Heart left ventricle (tissue), 16 donors: Measurements from ENCODE around the gene TAF1B. TPM values are rescaled to one million over a fixed set of nuclear protein-coding genes. Genes with fewer than 3 reads are reported as not detected.
"Not testable (repeated sequence)": the region's sequence is repeated elsewhere in the genome, so short reads cannot be mapped to it uniquely, and the experiment has no call there.

ENCODE experiments used
- ATAC-seq, 4 donors: fragments of 200-7000 bp; cut with Tn5 transposase; one replicate each; pipeline ENCODE4 v1.9.1; 2020 to 2022; ENCODE audit warnings: moderate library complexity in 4 of 4, mild to moderate bottlenecking in 3 of 4, moderate number of reproducible peaks in 1 of 4
- DNase-seq, 5 donors: peaks; one replicate each; pipeline ENCODE4 v3.0.0-alpha.2; 2020
- H3K27ac ChIP-seq, 12 donors: fragments of 200-600 bp; sonication (generic) in 4 of 12; one replicate each; pipeline versions ENCODE4 v1.5.0 to v1.8.0; 2016 to 2022; ENCODE audit warnings: mild to moderate bottlenecking in 2 of 12
- H3K27me3 ChIP-seq, 9 donors: fragments of 200-600 bp; sonication (generic) in 2 of 9; one replicate each; pipeline versions ENCODE4 v1.5.1 to v1.8.0; 2016 to 2022; ENCODE audit warnings: mild to moderate bottlenecking in 3 of 9
- H3K36me3 ChIP-seq, 9 donors: fragments of 200-600 bp; sonication (generic) in 2 of 9; one replicate each; pipeline versions ENCODE4 v1.5.0 to v1.8.0; 2018 to 2022; ENCODE audit warnings: mild to moderate bottlenecking in 2 of 9
- H3K4me1 ChIP-seq, 12 donors: fragments of 200-600 bp; sonication (generic) in 4 of 12; one replicate each; pipeline versions ENCODE4 v1.5.0 to v1.8.0; 2016 to 2022; ENCODE audit warnings: mild to moderate bottlenecking in 3 of 12
- H3K4me3 ChIP-seq, 12 donors: fragments of 200-600 bp; sonication (generic) in 4 of 12; one replicate each; pipeline versions ENCODE4 v1.5.0 to v1.8.0; 2017 to 2022; ENCODE audit warnings: mild to moderate bottlenecking in 9 of 12, moderate library complexity in 4 of 12
- H3K9me3 ChIP-seq, 12 donors: fragments of 200-600 bp; sonication (generic) in 4 of 12; one replicate each; pipeline versions ENCODE4 v1.5.0 to v1.8.0; 2016 to 2022; ENCODE audit warnings: mild to moderate bottlenecking in 1 of 12
- POLR2A ChIP-seq, 2 donors: fragments of 450-650 bp; IDR thresholded peaks; one replicate each; pipeline ENCODE4 v1.6.1; 2017; ENCODE audit warnings: antibody characterized with exemption in 2 of 2, mild to moderate bottlenecking in 2 of 2, moderate library complexity in 2 of 2
- WGBS, 4 donors: extraction: QIAGEN DNeasy Blood & Tissue Kit in 2 of 4; methylation state at CpG; one replicate each; pipeline versions ENCODE4 v1.1.5 to v1.1.7; 2013 to 2018; 5-methylcytosine and 5-hydroxymethylcytosine counted together
- intact Hi-C, 10 donors: fragments of 100-400 bp; cut with DNase I; formaldehyde crosslinking; loops; one replicate each; pipeline versions ENCODE4 v1.11.1 to v1.14.2; 2022
- polyA plus RNA-seq, 2 donors: library from polyadenylated mRNA; stranded (reverse); fragments of 200-250 nt; gene quantifications; one replicate each; pipeline ENCODE4 v1.2.3, GENCODE V29; 2013
- total RNA-seq, 9 donors: library from RNA; depleted of rRNA in 2 of 9; stranded (reverse); fragments of >200 nt in 2 of 9; fragmentation: NEBNext Ultra II Directional in 3 of 9; extraction: Animal tissue kit (Norgen Biotek cat#: 25700) in 3 of 9; gene quantifications; one replicate each; pipeline versions ENCODE4 v1.1.0 to v1.2.4, GENCODE V29; 2016 to 2023
- TF ChIP-seq, protein P1 (sequence below), 12 donors: fragments of 200-600 bp; sonication (generic) in 4 of 12; IDR thresholded peaks; one replicate each; pipeline versions ENCODE4 v1.5.0 to v1.8.0; 2018 to 2022; ENCODE audit warnings: antibody characterized with exemption in 12 of 12, mild to moderate bottlenecking in 5 of 12
- donor health status: ischemic (EF 13 %, LVEDD 7.1; RV severe dilation, severe dysfunction).
- donor health status: healthy with polysubstance abuse.
- donor health status: DM: no; HTN: yes; CAD: no.
- donor health status: DM: no; HTN: no; CAD: no.
- donor health status: ischemic (EF 25% LVEDD 6.9; RV normal size, moderate dysfunction).
- donor health status: ischemic (EF 25% LVEDD 5.7; RV mildly dilated, moderate dysfunction).
- donor health status: healthy.
- donor health status: DM: yes; HTN: yes; CAD: no.
- donor health status: ischemic (EF 35%, LVEDD 5.7; RV mildly dilated, moderate dysfunction).
- donor health status: nonischemic (EF 11% LVEDD 7.7; RV severe dilation, severe dysfunction).
- donor health status: DM: yes; HTN: yes; CAD: no.
- donor health status: PGD.
- donor health status: ischemic (EF 29% LVEDD 5.4; RV normal size, mild dysfunction).
- donor health status: nonischemic (EF 23%, LVEDD 6.1; RV moderate dilation, normal function).

TAF1B gene
- total and polyA plus RNA-seq, 11 donors = 1.1 to 13.9 (median 4.7) TPM

DNA sequence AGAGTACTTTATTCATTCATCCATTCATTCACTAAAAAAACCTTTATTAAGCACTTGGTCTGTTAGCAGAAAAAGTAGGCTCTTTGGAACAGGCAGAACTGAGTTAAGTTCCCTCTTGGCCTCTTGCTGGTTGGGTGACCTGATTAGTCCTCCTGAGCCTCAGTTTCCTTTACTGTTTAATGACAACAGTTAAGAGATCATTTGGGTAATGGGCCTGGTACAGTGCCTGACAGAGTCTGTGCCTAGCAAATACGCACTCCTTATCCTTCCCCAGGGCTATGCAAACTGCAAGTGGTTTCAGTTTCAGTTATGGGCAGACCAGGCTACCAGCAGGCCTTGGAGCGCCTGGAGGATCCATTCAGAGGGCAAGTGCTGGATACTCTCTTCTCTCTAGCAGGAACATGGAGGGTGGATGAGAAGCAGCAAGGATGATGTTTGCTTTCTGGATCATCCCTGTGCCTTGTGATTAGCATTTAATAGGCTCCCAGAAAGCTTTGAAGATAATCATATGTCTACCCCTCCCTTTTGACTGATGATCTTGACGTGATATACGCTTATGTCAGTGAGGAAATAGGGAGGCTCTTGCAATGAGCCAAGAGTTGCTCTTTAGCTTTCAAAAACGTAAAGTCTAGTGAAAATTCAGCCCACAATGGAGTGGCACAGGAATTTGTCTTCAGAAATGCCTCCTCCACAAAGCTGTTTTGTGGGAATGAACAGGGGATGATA is 12.4 kb upstream of the TAF1B start:
- H3K4me1 ChIP-seq = no peaks in the 10 kb centered on the region
- no peaks in the 10 kb centered on the region for H3K9me3 ChIP-seq
- WGBS, 4 donors = 60 to 87% (median 78%) methylated on average over 5 of the region's 5 CpGs
- no peak for ATAC-seq
- H3K4me3 ChIP-seq = no peak overlapping the region
- TF ChIP-seq POLR2A (IDR thresholded peaks at IDR 0.05) = no peak
- TF ChIP-seq, protein P1, sequence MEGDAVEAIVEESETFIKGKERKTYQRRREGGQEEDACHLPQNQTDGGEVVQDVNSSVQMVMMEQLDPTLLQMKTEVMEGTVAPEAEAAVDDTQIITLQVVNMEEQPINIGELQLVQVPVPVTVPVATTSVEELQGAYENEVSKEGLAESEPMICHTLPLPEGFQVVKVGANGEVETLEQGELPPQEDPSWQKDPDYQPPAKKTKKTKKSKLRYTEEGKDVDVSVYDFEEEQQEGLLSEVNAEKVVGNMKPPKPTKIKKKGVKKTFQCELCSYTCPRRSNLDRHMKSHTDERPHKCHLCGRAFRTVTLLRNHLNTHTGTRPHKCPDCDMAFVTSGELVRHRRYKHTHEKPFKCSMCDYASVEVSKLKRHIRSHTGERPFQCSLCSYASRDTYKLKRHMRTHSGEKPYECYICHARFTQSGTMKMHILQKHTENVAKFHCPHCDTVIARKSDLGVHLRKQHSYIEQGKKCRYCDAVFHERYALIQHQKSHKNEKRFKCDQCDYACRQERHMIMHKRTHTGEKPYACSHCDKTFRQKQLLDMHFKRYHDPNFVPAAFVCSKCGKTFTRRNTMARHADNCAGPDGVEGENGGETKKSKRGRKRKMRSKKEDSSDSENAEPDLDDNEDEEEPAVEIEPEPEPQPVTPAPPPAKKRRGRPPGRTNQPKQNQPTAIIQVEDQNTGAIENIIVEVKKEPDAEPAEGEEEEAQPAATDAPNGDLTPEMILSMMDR (IDR thresholded peaks at IDR 0.05) = no peak
- H3K27ac ChIP-seq = no peak overlapping the region
- no peaks in the 10 kb centered on the region for H3K36me3 ChIP-seq
- DNase-seq = no peak
- intact Hi-C loops = no loop called here
- peaks cover 0 to 6% (median 0%) of the 10 kb centered on the region in 9 donors for H3K27me3 ChIP-seq

DNA sequence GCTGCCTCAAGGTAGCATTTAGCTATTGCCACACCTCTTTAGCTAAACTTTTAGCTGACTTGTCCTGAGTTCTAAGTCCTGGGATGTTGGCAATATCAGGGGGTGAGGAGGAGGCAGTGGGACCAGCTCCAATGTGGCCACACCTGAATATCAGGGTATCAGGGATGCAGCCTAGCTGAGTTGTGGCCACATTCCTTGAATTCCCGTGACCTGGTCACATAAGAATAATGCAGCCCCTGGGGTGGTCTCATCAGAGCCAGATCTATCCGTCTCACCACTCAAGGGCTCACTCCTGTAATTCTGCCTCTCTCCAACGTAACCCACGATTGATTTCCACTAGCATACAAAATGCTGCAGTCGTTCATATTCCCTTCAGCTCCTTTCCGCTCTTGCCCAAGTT is 11.6 kb upstream of the TAF1B start:
- Histone ChIP-seq H3K4me1 (no peaks in the 10 kb centered on the region), H3K27ac (no peak overlapping the region), H3K36me3 (no peaks in the 10 kb centered on the region), H3K9me3 (no peaks in the 10 kb centered on the region), H3K4me3 (no peak overlapping the region), H3K27me3 (peaks cover 0 to 6% (median 0%) of the 10 kb centered on the region in 9 donors)
- DNase-seq (no peak), ATAC-seq (no peak)
- TF ChIP-seq POLR2A (IDR thresholded peaks at IDR 0.05) = no peak
- TF ChIP-seq, protein P1 (IDR thresholded peaks at IDR 0.05) = no peak
- intact Hi-C loops = no loop called here
- 59 to 71% (median 62%) methylated on average over 6 of the region's 6 CpGs for WGBS, 4 donors

DNA sequence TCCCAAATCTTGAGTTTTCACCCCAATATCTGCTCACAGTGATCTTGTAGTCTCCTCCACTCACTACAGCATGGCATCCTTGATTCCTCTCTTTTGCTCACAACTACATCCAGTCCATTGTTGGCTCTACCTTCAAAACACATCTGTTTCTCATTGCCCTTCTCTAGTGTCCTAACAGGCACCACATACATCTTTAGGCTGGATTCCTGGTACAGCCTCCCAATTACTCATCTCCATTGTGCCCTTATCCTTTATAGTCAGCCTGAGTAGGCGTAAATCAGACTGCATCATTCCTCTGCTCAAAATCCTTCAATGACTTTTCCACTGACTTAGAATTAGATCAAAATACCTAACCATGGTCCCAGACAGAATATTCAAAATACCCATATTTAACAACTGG is 10.7 kb upstream of the TAF1B start:
- Histone ChIP-seq H3K4me3 (no peak overlapping the region), H3K4me1 (no peaks in the 10 kb centered on the region), H3K27me3 (peaks cover 0 to 6% (median 0%) of the 10 kb centered on the region in 9 donors), H3K27ac (no peak overlapping the region), H3K9me3 (no peaks in the 10 kb centered on the region), H3K36me3 (no peaks in the 10 kb centered on the region)
- no peak for ATAC-seq
- WGBS, 4 donors = 89 to 92% (median 91%) methylated on average over 1 of the region's 1 CpG
- TF ChIP-seq POLR2A (IDR thresholded peaks at IDR 0.05) = no peak
- TF ChIP-seq, protein P1 (IDR thresholded peaks at IDR 0.05) = no peak
- intact Hi-C loops = no loop called here
- no peak for DNase-seq

DNA sequence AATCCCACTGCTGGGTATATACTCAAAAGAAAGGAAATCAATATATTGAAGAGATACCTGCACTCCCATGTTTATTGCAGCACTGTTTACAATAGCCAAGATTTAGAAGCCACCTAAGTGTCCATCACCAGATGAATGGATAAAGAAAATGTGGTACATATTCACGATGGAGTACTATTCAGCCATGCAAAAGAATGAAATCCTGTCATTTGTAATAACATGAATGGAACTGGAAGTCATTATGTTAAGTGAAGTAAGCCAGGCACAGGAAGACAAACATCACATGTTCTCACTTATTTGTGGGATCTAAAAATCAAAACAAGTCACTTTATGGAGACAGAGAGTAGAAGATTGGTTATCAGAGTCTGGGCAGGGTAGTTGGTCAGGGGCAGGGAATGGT is 8.2 kb upstream of the TAF1B start:
- H3K9me3 ChIP-seq, H3K4me3 ChIP-seq, intact Hi-C loops, H3K36me3 ChIP-seq, H3K4me1 ChIP-seq, H3K27ac ChIP-seq, DNase-seq, H3K27me3 ChIP-seq, ATAC-seq: not testable (repeated sequence)
- WGBS, 4 donors = 94 to 97% (median 95%) methylated on average over 1 of the region's 1 CpG

- Histone ChIP-seq H3K36me3 (no peaks in the 10 kb centered on the region), H3K4me1 (no peaks in the 10 kb centered on the region), H3K27ac (no peak overlapping the region), H3K4me3 (no peak overlapping the region), H3K9me3 (no peaks in the 10 kb centered on the region), H3K27me3 (peaks cover 0 to 6% (median 0%) of the 10 kb centered on the region in 9 donors)
- TF ChIP-seq, protein P1 (IDR thresholded peaks at IDR 0.05) = no peak
- no peak for TF ChIP-seq POLR2A (IDR thresholded peaks at IDR 0.05)
- 72 to 97% (median 96%) methylated on average over 3 of the region's 3 CpGs for WGBS, 4 donors
- ATAC-seq (no peak), DNase-seq (no peak)
- intact Hi-C loops = no loop called here
Observed at GRCh38 chr2:9836074-9836473, 7.2 kb upstream of the TAF1B start.
